Measurements from ENCODE around the gene RGS7.

Gene RGS7

GRCh38 chr1:241109039-241109438 is 248.0 kb downstream of the RGS7 start:
- no peak overlapping the region for H3K4me3 ChIP-seq (ENCODE audit: low read depth, low read length)
- DNase-seq (ENCODE audit: low read depth, low spot score): no peak
- ChIA-PET POLR2A (no interaction called here), CTCF (no interaction called here)
- TF ChIP-seq, protein P1, sequence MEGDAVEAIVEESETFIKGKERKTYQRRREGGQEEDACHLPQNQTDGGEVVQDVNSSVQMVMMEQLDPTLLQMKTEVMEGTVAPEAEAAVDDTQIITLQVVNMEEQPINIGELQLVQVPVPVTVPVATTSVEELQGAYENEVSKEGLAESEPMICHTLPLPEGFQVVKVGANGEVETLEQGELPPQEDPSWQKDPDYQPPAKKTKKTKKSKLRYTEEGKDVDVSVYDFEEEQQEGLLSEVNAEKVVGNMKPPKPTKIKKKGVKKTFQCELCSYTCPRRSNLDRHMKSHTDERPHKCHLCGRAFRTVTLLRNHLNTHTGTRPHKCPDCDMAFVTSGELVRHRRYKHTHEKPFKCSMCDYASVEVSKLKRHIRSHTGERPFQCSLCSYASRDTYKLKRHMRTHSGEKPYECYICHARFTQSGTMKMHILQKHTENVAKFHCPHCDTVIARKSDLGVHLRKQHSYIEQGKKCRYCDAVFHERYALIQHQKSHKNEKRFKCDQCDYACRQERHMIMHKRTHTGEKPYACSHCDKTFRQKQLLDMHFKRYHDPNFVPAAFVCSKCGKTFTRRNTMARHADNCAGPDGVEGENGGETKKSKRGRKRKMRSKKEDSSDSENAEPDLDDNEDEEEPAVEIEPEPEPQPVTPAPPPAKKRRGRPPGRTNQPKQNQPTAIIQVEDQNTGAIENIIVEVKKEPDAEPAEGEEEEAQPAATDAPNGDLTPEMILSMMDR (IDR thresholded peaks at IDR 0.05; ENCODE audit: insufficient read depth, low read length, missing control alignments): no peak

- CTCF ChIA-PET: no interaction called here
- POLR2A ChIA-PET: no interaction called here
- no peak for DNase-seq (ENCODE audit: low read depth, low spot score)
- no peak overlapping the region for H3K4me3 ChIP-seq (ENCODE audit: low read depth, low read length)
- TF ChIP-seq, protein P1 (IDR thresholded peaks at IDR 0.05; ENCODE audit: insufficient read depth, low read length, missing control alignments): no peak
These were observed 251.9 kb downstream of the RGS7 start for GRCh38 chr1:241105147-241105546.

DNA sequence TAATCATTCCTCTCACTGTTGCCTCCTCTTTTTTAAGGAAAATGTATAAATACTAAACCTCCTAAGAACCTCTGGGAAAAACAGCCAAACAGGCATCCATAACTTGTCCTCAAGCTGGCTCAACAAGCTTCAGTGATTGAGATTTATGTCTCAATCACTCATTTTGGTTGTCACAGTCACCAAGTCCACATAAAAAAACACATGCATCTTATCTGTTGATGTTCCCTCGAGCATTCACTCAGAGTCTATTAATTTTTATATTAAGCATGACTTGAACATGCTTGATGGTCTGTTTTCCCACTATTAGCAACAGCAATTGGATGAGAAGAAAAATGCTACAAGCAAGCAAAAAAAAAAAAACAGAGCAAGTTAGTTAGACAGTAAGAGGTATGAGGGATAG is 254.3 kb downstream of the RGS7 start:
- H3K4me3 ChIP-seq (ENCODE audit: low read depth, low read length): no peak overlapping the region
- ChIA-PET CTCF (no interaction called here), POLR2A (no interaction called here)
- no peak for DNase-seq (ENCODE audit: low read depth, low spot score)
- TF ChIP-seq, protein P1 (IDR thresholded peaks at IDR 0.05; ENCODE audit: insufficient read depth, low read length, missing control alignments): no peak

DNA sequence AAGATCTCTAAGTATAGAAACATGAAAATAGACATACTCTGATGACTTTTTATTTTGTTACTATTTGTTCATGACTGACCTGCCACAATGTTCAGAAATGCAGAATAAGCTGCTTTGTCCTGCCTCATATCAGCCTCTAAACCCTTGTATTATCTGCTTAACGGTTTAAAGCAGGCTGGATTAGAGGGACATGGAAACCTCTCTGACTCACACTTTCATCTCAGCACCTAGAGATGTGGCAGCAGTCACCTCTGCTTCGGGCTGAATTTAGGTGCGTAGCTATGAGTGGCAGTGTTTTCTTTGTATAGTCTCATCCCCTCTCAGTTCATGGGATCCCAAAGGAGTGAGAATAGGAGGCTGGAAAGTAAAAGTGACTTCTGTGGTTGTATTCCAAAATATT is 255.4 kb downstream of the RGS7 start:
- POLR2A ChIA-PET: no interaction called here
- TF ChIP-seq, protein P1 (IDR thresholded peaks at IDR 0.05; ENCODE audit: insufficient read depth, low read length, missing control alignments): no peak
- CTCF ChIA-PET: no interaction called here
- H3K4me3 ChIP-seq (ENCODE audit: low read depth, low read length): no peak overlapping the region
- no peak for DNase-seq (ENCODE audit: low read depth, low spot score)

DNA sequence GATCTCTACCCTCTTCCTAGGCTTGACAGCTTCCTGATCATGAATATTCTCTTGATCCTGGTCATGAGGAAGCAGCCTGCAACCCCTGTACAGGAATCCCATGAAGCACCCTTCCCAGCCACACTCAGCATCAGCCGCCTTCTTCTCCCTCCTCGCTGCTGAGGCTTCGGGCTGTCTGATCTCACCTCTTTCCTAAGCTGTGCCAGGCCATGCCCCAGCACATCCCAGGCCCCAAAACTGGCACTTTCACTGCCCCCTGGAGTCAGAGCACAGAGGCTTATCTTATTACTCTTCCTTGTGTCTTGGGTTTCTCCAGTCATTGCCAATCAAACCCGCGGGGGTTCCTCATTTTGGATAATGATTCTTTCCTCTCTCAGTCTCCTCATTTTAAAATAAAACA is 259.5 kb downstream of the RGS7 start:
- CTCF ChIA-PET: interaction anchor here (1.4 kb wide), 1 partner anchor 30 kb away, joined by 3 read pairs; no protein-coding TSS in a partner anchor
- TF ChIP-seq, protein P1 (IDR thresholded peaks at IDR 0.05; ENCODE audit: insufficient read depth, low read length, missing control alignments): no peak
- no peak for DNase-seq (ENCODE audit: low read depth, low spot score)
- POLR2A ChIA-PET: no interaction called here
- H3K4me3 ChIP-seq (ENCODE audit: low read depth, low read length): no peak overlapping the region

DNA sequence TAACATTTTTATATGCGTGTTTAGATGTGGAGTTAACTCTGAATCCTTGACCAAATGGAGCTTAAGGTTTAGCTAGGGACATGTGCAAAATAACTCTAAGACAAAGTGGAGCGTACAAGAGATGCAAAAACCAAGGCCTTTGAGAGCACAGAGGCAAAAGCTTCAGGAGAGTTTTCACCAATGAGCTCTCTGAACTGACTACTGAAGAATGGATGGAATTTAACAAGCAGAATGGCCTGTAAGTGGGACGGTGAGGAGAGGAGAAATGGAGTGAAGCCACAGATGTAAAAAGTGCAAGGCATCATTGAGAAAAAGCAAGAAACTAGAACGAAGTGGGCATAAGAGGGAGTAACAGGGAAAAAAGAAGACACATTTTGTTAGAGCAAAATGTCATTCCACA is 260.0 kb downstream of the RGS7 start:
- no peak for DNase-seq (ENCODE audit: low read depth, low spot score)
- TF ChIP-seq, protein P1 (IDR thresholded peaks at IDR 0.05; ENCODE audit: insufficient read depth, low read length, missing control alignments): no peak
- POLR2A ChIA-PET: no interaction called here
- no peak overlapping the region for H3K4me3 ChIP-seq (ENCODE audit: low read depth, low read length)
- CTCF ChIA-PET: interaction anchor here (1.4 kb wide), 1 partner anchor 30 kb away, joined by 3 read pairs; no protein-coding TSS in a partner anchor

All from AG04449 (cell line).